Fibroblast of the aortic adventitia (primary cell): Measurements from ENCODE around the gene LRCH3. TPM values are rescaled to one million over a fixed set of nuclear protein-coding genes. Genes with fewer than 3 reads are reported as not detected.

ENCODE experiments used
- DNase-seq: peaks from one replicate; pipeline ENCODE4 v3.0.0-alpha.2; 2010; ENCODE audit warnings: low read depth
- H3K4me3 ChIP-seq: 2 replicates; pipeline ENCODE4 v1.5.1; 2011; ENCODE audit warnings: low read depth, mild to moderate bottlenecking, control low read depth, low read length, moderate library complexity
- total RNA-seq: library from RNA; depleted of rRNA; stranded (reverse); fragments of >200 nt; gene quantifications from 2 replicates; pipeline ENCODE4 v1.2.3, GENCODE V29; 2012; ENCODE audit warnings: low replicate concordance
- TF ChIP-seq, protein P1 (sequence below): IDR thresholded peaks from 2 replicates; pipeline ENCODE4 v1.5.1; 2011; ENCODE audit warnings: mild to moderate bottlenecking, low read length, control low read depth, inconsistent platforms; ENCODE audit not compliant: insufficient read depth

The LRCH3 gene
- total RNA-seq, 1 donor, result 47.3 TPM

DNA sequence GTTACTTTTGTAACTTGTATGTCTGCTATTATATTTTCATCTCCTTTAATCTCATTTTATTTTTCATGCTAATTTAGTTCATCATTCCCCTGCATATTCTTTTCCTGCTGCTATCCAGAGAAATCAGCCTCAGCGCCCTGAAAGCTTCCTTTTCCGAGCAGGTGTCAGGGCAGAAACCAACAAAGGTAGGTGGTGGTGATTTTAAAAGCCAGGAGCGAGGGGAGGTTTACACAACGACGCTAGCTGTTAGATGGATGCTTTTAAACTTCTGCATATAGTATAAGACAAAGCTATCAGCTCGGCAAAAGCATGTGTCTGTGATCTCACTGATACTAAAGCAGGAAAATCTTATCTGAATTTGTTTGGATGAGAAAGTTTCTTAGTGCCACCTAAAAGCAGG lies 75.0 kb downstream of the LRCH3 start:
- no peak overlapping the region for H3K4me3 ChIP-seq
- DNase-seq, result no peak
- TF ChIP-seq, protein P1, sequence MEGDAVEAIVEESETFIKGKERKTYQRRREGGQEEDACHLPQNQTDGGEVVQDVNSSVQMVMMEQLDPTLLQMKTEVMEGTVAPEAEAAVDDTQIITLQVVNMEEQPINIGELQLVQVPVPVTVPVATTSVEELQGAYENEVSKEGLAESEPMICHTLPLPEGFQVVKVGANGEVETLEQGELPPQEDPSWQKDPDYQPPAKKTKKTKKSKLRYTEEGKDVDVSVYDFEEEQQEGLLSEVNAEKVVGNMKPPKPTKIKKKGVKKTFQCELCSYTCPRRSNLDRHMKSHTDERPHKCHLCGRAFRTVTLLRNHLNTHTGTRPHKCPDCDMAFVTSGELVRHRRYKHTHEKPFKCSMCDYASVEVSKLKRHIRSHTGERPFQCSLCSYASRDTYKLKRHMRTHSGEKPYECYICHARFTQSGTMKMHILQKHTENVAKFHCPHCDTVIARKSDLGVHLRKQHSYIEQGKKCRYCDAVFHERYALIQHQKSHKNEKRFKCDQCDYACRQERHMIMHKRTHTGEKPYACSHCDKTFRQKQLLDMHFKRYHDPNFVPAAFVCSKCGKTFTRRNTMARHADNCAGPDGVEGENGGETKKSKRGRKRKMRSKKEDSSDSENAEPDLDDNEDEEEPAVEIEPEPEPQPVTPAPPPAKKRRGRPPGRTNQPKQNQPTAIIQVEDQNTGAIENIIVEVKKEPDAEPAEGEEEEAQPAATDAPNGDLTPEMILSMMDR, result no peak

DNA sequence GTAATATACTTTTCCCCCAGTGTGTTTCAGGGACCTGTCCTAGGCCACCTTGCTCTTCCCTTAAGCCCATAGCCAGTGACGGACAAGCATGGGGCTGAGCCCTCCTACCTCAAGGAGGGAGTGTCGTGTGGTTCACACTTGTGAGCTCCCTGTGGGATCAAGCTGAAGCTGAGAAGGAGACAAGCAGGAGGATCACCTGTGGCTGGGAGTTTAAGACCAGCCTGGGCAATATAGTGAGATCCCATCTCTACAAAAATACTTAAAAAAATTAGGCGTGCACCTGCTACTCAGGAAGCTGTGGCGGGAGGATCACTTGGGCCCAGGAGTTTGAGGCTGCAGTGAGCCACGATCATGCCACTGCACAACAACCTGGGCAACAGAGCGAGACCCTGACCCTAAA lies 82.3 kb downstream of the LRCH3 start:
- TF ChIP-seq, protein P1, result no peak
- DNase-seq, result no peak
- no peak overlapping the region for H3K4me3 ChIP-seq

DNA sequence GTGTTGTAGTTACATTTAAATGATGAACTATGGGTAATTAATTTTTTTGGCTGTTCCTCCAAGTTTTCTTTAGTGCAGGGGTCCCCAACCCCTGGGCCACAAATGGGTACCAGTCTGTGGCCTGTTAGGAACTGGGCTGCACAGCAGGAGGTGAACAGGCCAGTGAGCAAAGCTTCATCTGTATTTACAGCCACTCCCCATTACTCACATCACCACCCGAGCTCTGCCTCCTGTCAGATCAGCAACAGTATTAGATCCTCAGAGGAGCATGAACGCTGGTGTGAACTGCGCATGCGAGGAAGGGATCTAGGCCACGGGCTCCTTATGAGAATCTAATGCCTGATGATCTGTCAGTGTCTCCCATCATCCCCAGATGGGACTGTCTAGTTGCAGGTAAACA lies 83.0 kb downstream of the LRCH3 start:
- H3K4me3 ChIP-seq, result no peak overlapping the region
- TF ChIP-seq, protein P1, result no peak
- DNase-seq, result no peak

DNA sequence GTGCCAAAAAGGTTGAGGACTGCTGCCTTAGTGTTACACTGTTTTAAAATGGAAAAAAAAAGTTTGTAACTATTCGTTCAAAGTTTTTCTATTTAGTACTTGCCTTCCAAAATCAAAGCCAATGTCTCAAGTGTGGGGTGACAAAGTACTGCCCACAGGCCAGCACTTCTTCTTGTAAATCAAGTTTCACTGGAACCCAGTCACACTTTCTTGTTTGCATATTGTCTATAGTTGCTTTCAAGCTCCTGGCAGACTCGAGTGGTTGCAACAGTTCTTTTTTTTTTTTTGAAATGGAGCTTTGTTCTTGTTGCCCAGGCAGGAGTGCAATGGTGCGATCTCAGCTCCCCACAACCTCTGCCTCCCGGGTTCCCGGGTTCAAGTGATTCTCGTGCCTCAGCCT lies 83.6 kb downstream of the LRCH3 start:
- no peak for DNase-seq
- TF ChIP-seq, protein P1, result no peak
- no peak overlapping the region for H3K4me3 ChIP-seq

DNA sequence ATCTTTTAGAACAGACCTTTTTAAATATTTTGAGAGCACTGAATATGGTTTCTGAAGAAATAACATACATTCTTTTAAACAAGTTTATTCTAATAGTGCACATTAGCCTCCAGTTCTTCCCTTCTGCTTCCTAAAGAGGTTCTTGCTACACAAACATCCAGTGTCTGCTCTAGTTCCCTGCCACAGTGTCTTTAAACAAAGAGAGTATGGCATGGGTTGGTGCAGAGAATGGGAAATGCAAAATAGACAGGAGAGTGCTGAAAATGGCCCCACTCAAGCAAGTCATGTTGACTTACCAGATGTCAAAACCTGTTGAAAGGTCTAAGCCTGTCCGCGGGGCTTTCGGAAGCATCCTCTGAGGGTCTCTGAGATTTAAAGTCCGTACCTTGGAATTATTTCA lies 86.8 kb downstream of the LRCH3 start:
- DNase-seq, result no peak
- H3K4me3 ChIP-seq, result no peak overlapping the region
- TF ChIP-seq, protein P1, result no peak

DNA sequence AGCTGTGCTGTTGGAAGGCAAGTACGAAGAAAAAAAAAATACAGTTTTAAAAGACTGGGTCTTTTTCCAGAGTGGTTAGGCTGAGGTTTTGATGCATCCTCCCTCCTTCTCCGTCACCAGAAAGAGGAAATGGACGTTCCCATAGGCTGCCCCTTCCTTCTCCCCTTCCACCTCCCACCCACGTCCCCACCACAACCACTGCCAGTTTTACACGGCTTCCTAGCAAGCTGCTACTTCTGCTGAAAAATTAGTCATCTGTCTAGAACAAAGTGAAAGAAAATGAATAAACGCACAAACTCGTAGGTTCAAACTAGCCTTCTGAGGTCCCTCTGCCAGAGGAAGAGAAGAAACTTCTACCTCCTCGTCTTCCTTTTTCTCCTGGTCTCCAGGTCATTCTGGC lies 87.4 kb downstream of the LRCH3 start:
- H3K4me3 ChIP-seq, result no peak overlapping the region
- DNase-seq, result no peak
- TF ChIP-seq, protein P1, result no peak

DNA sequence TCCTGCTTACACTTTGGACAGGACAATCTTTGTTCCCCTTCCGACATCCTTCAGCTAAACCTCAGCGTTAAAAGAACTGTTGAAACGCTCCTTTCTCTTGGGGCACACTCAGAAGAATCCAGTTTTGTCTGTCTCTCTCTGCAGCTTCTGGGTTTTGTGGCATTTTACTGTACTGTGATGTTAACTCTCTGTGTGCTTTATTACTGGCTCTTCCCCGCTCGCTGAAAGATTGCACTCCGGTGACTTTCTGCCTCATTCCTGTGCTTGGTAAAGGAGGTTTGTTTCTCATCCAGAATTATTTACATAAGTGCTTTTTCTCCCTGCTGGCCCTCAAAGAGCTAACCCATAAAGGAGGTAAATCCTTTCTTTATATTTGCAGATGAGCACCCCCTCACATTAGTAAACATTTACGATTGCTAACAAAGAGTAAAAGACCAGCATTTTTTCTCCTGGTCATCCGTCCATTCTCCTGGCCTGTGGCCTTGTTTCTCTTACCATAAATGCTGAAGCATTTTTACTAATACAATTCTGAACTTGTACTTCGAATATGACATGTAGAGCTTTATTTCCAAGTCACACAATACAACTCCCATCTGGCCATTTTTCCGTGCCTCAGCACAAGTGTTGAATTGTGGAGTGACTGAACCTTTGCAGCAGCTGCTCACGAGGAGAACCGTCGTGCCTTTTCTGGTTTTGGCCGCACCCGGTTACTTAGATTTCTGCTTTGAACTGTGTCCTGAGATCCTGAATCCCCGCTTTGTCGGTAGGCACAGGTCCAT lies 89.6 kb downstream of the LRCH3 start:
- DNase-seq, result no peak
- no peak overlapping the region for H3K4me3 ChIP-seq
- TF ChIP-seq, protein P1, result no peak
